Stimulated activated effector memory CD8-positive, alpha-beta T cell treated with anti-CD3 and anti-CD28 coated beads, Interleukin-12 subunit alpha, Interleukin-12 subunit beta, amount 100 ng/mL, for 72 hours (primary cell): ENCODE data around the gene EMC10.
"Not testable (repeated sequence)": the region's sequence is repeated elsewhere in the genome, so short reads cannot be mapped to it uniquely, and the experiment has no call there.

Source experiments
- ATAC-seq: fragments of 150-1000 bp; cut with Tn5 transposase; 2 replicates; pipeline ENCODE4 v1.10.0; 2021
- DNase-seq, 2 donors: peaks; one replicate each; pipeline ENCODE4 v3.0.0; 2021 to 2022; ENCODE audit warnings: low spot score in 2 of 2
- H3K27ac Mint-ChIP-seq: one replicate; pipeline ENCODE4 v1.8.0; 2022; ENCODE audit warnings: mild to moderate bottlenecking, mixed read lengths
- H3K36me3 Mint-ChIP-seq: one replicate; pipeline ENCODE4 v1.8.0; 2022; ENCODE audit warnings: mild to moderate bottlenecking, mixed read lengths
- H3K4me1 Mint-ChIP-seq: one replicate; pipeline ENCODE4 v1.8.0; 2022; ENCODE audit warnings: mixed read lengths
- H3K4me3 Mint-ChIP-seq: one replicate; pipeline ENCODE4 v1.8.0; 2022; ENCODE audit warnings: mild to moderate bottlenecking, mixed read lengths
- H3K9me3 Mint-ChIP-seq: one replicate; pipeline ENCODE4 v1.8.0; 2022; ENCODE audit warnings: mixed read lengths

The EMC10 gene

GRCh38 chr19:50464348-50464747 lies 12.0 kb upstream of the EMC10 start:
- DNase-seq (no peak), ATAC-seq (no peak)
- peaks cover 20% of the 10 kb centered on the region for H3K4me1 Mint-ChIP-seq
- no peaks in the 10 kb centered on the region for H3K9me3 Mint-ChIP-seq
- no peak overlapping the region for H3K27ac Mint-ChIP-seq
- no peaks in the 10 kb centered on the region for H3K36me3 Mint-ChIP-seq
- H3K4me3 Mint-ChIP-seq = no peak overlapping the region

GRCh38 chr19:50465000-50465399 lies 11.3 kb upstream of the EMC10 start:
- DNase-seq (no peak), ATAC-seq (no peak)
- H3K9me3 Mint-ChIP-seq = no peaks in the 10 kb centered on the region
- no peak overlapping the region for H3K27ac Mint-ChIP-seq
- H3K36me3 Mint-ChIP-seq = no peaks in the 10 kb centered on the region
- no peak overlapping the region for H3K4me3 Mint-ChIP-seq
- peaks cover 13% of the 10 kb centered on the region for H3K4me1 Mint-ChIP-seq

GRCh38 chr19:50465986-50466705 lies 10.2 kb upstream of the EMC10 start:
- Mint-ChIP-seq H3K27ac (no peak overlapping the region), H3K36me3 (no peaks in the 10 kb centered on the region), H3K4me3 (no peak overlapping the region), H3K9me3 (no peaks in the 10 kb centered on the region), H3K4me1 (peaks cover 5% of the 10 kb centered on the region)
- DNase-seq = no peak
- ATAC-seq = no peak

- H3K4me3 Mint-ChIP-seq = no peak overlapping the region
- no peak for ATAC-seq
Measured at GRCh38 chr19:50466706-50467039, 9.6 kb upstream of the EMC10 start.

GRCh38 chr19:50467566-50467965 lies 8.7 kb upstream of the EMC10 start:
- no peaks in the 10 kb centered on the region for H3K36me3 Mint-ChIP-seq
- H3K4me3 Mint-ChIP-seq = no peak overlapping the region
- no peak for DNase-seq
- H3K9me3 Mint-ChIP-seq = no peaks in the 10 kb centered on the region
- no peaks in the 10 kb centered on the region for H3K4me1 Mint-ChIP-seq
- no peak overlapping the region for H3K27ac Mint-ChIP-seq
- no peak for ATAC-seq

More at GRCh38 chr19:50466706-50467039, 9.6 kb upstream of the EMC10 start:
- Mint-ChIP-seq H3K27ac (no peak overlapping the region), H3K4me1 (no peaks in the 10 kb centered on the region), H3K36me3 (no peaks in the 10 kb centered on the region), H3K9me3 (no peaks in the 10 kb centered on the region)
- no peak for DNase-seq

- H3K9me3 Mint-ChIP-seq = no peaks in the 10 kb centered on the region
- no peaks in the 10 kb centered on the region for H3K36me3 Mint-ChIP-seq
- ATAC-seq (no peak), DNase-seq (no peak)
- H3K4me1 Mint-ChIP-seq = no peaks in the 10 kb centered on the region
- no peak overlapping the region for H3K4me3 Mint-ChIP-seq
- H3K27ac Mint-ChIP-seq = no peak overlapping the region
Measured at GRCh38 chr19:50468818-50469217, 7.5 kb upstream of the EMC10 start.

- not testable (repeated sequence) for H3K9me3 Mint-ChIP-seq, ATAC-seq, DNase-seq, H3K4me3 Mint-ChIP-seq
- Mint-ChIP-seq H3K4me1 (peaks cover 35% of the 10 kb centered on the region), H3K36me3 (peaks cover 34% of the 10 kb centered on the region), H3K27ac (peak overlapping the region; percentile 21)
Measured at GRCh38 chr19:50473336-50473735, 3.0 kb upstream of the EMC10 start.

- H3K36me3 Mint-ChIP-seq = peaks cover 47% of the 10 kb centered on the region
- peak overlapping the region; percentile 98 for H3K4me3 Mint-ChIP-seq
- ATAC-seq (no peak), DNase-seq (no peak)
- no peaks in the 10 kb centered on the region for H3K9me3 Mint-ChIP-seq
- H3K27ac Mint-ChIP-seq = peak overlapping the region; percentile 97
- H3K4me1 Mint-ChIP-seq = peaks cover 44% of the 10 kb centered on the region
Measured at GRCh38 chr19:50475101-50475568, 1.2 kb upstream of the EMC10 start.

- ATAC-seq = no peak
- H3K4me1 Mint-ChIP-seq = peaks cover 45% of the 10 kb centered on the region
- peaks cover 53% of the 10 kb centered on the region for H3K36me3 Mint-ChIP-seq
- H3K27ac Mint-ChIP-seq = peak overlapping the region; percentile 97
- H3K9me3 Mint-ChIP-seq = no peaks in the 10 kb centered on the region
- no peak for DNase-seq
- peak overlapping the region; percentile 98 for H3K4me3 Mint-ChIP-seq
Measured at GRCh38 chr19:50475736-50476223, 527 bp upstream of the EMC10 start.

GRCh38 chr19:50476907-50477238 lies 566 bp downstream of the EMC10 start:
- Mint-ChIP-seq H3K36me3 (peaks cover 58% of the 10 kb centered on the region), H3K27ac (peak overlapping the region; percentile 97), H3K9me3 (no peaks in the 10 kb centered on the region), H3K4me3 (peak overlapping the region; percentile 98), H3K4me1 (peaks cover 51% of the 10 kb centered on the region)
- ATAC-seq = no peak
- DNase-seq = no peak

- no peak for DNase-seq
- Mint-ChIP-seq H3K4me1 (peaks cover 51% of the 10 kb centered on the region), H3K36me3 (peaks cover 61% of the 10 kb centered on the region), H3K4me3 (peak overlapping the region; percentile 98), H3K9me3 (no peaks in the 10 kb centered on the region), H3K27ac (peak overlapping the region; percentile 97)
- no peak for ATAC-seq
Measured at GRCh38 chr19:50477751-50478515, 1.6 kb downstream of the EMC10 start.

- H3K9me3 Mint-ChIP-seq = no peaks in the 10 kb centered on the region
- DNase-seq = no peak
- H3K36me3 Mint-ChIP-seq = peaks cover 73% of the 10 kb centered on the region
- peak overlapping the region; percentile 22 for H3K27ac Mint-ChIP-seq
- peaks cover 51% of the 10 kb centered on the region for H3K4me1 Mint-ChIP-seq
- H3K4me3 Mint-ChIP-seq = no peak overlapping the region
- no peak for ATAC-seq
Measured at GRCh38 chr19:50478901-50479715, 2.8 kb downstream of the EMC10 start.

GRCh38 chr19:50479761-50480251 lies 3.5 kb downstream of the EMC10 start:
- ATAC-seq (no peak), DNase-seq (no peak)
- Mint-ChIP-seq H3K9me3 (no peaks in the 10 kb centered on the region), H3K36me3 (peaks cover 80% of the 10 kb centered on the region), H3K27ac (no peak overlapping the region), H3K4me1 (peaks cover 51% of the 10 kb centered on the region), H3K4me3 (no peak overlapping the region)

- H3K27ac Mint-ChIP-seq = peak overlapping the region; percentile 81
- ATAC-seq (no peak), DNase-seq (no peak)
- no peaks in the 10 kb centered on the region for H3K9me3 Mint-ChIP-seq
- no peak overlapping the region for H3K4me3 Mint-ChIP-seq
- peaks cover 81% of the 10 kb centered on the region for H3K36me3 Mint-ChIP-seq
- H3K4me1 Mint-ChIP-seq = peaks cover 48% of the 10 kb centered on the region
Measured at GRCh38 chr19:50480281-50481111, 4.2 kb downstream of the EMC10 start.
